Measurements from ENCODE around the gene SMU1.

DNA sequence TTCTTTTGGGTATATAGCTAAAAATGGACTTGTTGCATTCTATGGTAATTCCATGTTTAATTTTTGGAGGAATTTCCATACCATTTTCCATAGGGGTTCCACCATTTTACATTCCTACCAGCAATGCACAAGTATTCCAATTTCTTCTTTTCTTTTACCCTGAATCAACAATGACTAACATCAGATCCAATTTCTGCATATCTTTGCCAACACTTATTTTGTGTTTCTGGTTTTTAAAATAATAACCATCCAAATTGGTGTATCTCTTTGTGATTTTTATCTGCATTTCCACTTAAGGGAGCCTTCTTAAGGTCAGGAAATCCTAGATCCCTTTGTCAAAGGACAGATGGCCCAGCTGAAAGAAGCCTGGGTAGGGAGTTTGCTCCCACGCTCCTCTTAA, 29.5 kb upstream of the SMU1 start:
- TF ChIP-seq CTCF (IDR thresholded peaks at IDR 0.05) = no peak
- no peak for TF ChIP-seq POLR2A (IDR thresholded peaks at IDR 0.05)
